Activated T-helper 2 cell treated with anti-CD3 and anti-CD28 coated beads, Interferon-gamma antibody, Interleukin-2, Interleukin-4, amounts not matched to agents 10 μg/mL and 5 μg/mL and 100 μg/mL, durations not matched to agents 14 hours and 24 hours and 36 hours (primary cell): ENCODE results near the gene C10orf90. TPM values are rescaled to one million over a fixed set of nuclear protein-coding genes. Genes with fewer than 3 reads are reported as not detected.

Experiments
- DNase-seq: peaks from one replicate; pipeline ENCODE4 v3.0.0; 2021; ENCODE audit warnings: low spot score
- H3K27ac Mint-ChIP-seq: one replicate; pipeline ENCODE4 v1.8.0; 2021; ENCODE audit warnings: mixed read lengths
- H3K27me3 Mint-ChIP-seq: one replicate; pipeline ENCODE4 v1.8.0; 2021; ENCODE audit warnings: low read depth, mixed read lengths
- H3K36me3 Mint-ChIP-seq: one replicate; pipeline ENCODE4 v1.8.0; 2021; ENCODE audit warnings: low read depth, mixed read lengths
- H3K4me1 Mint-ChIP-seq: one replicate; pipeline ENCODE4 v1.8.0; 2021; ENCODE audit warnings: low read depth, mixed read lengths
- H3K4me3 Mint-ChIP-seq: one replicate; pipeline ENCODE4 v1.8.0; 2021; ENCODE audit warnings: low read depth, mild to moderate bottlenecking, moderate library complexity, mixed read lengths
- H3K9me3 Mint-ChIP-seq: one replicate; pipeline ENCODE4 v1.8.0; 2021; ENCODE audit warnings: mixed read lengths
- intact Hi-C: fragments of 100-400 bp; cut with micrococcal nuclease; formaldehyde crosslinking; loops from one replicate; pipeline ENCODE4 v1.15.1; 2023
- total RNA-seq: library from RNA; stranded (reverse); gene quantifications from 2 replicates; pipeline ENCODE4 v1.2.3, GENCODE V29; 2022

The C10orf90 gene
- total RNA-seq, 1 donor from 2014 or later = not detected

DNA sequence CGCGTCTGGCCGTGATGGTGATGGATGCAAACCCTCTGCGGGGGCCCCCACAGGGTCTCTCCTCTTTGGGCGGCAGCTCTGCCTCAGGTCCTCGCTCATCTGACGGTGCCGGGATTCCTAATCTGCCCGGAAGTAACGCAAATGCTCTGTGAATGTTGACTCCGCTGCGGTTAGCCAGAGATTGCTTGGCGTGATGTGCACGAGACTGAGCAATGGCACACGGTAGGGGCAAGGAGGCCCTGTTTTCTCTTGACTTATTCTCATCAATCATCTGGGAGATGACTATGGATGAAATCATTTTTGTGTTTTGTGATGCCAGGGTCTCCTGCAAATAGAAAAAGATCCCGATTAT lies 165.8 kb downstream of the C10orf90 start:
- no peak overlapping the region for H3K4me3 Mint-ChIP-seq
- no peaks in the 10 kb centered on the region for H3K36me3 Mint-ChIP-seq
- H3K4me1 Mint-ChIP-seq = no peaks in the 10 kb centered on the region
- no peaks in the 10 kb centered on the region for H3K9me3 Mint-ChIP-seq
- intact Hi-C loops = no loop called here
- no peaks in the 10 kb centered on the region for H3K27me3 Mint-ChIP-seq
- no peak for DNase-seq
- H3K27ac Mint-ChIP-seq = no peak overlapping the region

- intact Hi-C loops = no loop called here
- Mint-ChIP-seq H3K4me1 (no peaks in the 10 kb centered on the region), H3K27me3 (no peaks in the 10 kb centered on the region), H3K9me3 (no peaks in the 10 kb centered on the region), H3K27ac (no peak overlapping the region), H3K4me3 (no peak overlapping the region), H3K36me3 (no peaks in the 10 kb centered on the region)
- no peak for DNase-seq
These were observed 166.3 kb downstream of the C10orf90 start for GRCh38 chr10:126504063-126504760.

- Mint-ChIP-seq H3K9me3 (no peaks in the 10 kb centered on the region), H3K36me3 (no peaks in the 10 kb centered on the region), H3K27ac (no peak overlapping the region), H3K4me3 (no peak overlapping the region), H3K4me1 (no peaks in the 10 kb centered on the region), H3K27me3 (no peaks in the 10 kb centered on the region)
- intact Hi-C loops = no loop called here
- DNase-seq = no peak
These were observed 167.0 kb downstream of the C10orf90 start for GRCh38 chr10:126503392-126504062.

GRCh38 chr10:126502441-126502840 lies 168.1 kb downstream of the C10orf90 start:
- no peaks in the 10 kb centered on the region for H3K36me3 Mint-ChIP-seq
- no peak overlapping the region for H3K27ac Mint-ChIP-seq
- no peak overlapping the region for H3K4me3 Mint-ChIP-seq
- no peaks in the 10 kb centered on the region for H3K9me3 Mint-ChIP-seq
- no peaks in the 10 kb centered on the region for H3K4me1 Mint-ChIP-seq
- intact Hi-C loops = no loop called here
- no peaks in the 10 kb centered on the region for H3K27me3 Mint-ChIP-seq
- DNase-seq = no peak

DNA sequence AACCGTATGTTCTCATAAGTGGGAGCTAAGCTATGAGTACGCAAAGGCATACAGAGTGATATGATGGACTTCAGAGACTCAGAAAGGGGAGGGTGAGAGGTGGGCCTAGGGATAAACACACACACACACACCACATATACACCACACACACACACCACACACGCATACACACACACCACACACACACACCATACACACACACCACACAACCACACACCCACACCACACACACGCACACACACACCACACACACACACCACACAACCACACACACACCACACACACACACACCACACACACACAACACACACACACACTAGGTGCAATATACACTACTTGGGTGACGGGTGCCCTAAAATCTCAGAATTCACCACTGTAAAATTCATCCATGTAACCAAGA lies 168.7 kb downstream of the C10orf90 start:
- Mint-ChIP-seq H3K4me3 (no peak overlapping the region), H3K36me3 (no peaks in the 10 kb centered on the region), H3K27me3 (no peaks in the 10 kb centered on the region), H3K27ac (no peak overlapping the region), H3K9me3 (no peaks in the 10 kb centered on the region), H3K4me1 (no peaks in the 10 kb centered on the region)
- intact Hi-C loops = no loop called here
- no peak for DNase-seq

DNA sequence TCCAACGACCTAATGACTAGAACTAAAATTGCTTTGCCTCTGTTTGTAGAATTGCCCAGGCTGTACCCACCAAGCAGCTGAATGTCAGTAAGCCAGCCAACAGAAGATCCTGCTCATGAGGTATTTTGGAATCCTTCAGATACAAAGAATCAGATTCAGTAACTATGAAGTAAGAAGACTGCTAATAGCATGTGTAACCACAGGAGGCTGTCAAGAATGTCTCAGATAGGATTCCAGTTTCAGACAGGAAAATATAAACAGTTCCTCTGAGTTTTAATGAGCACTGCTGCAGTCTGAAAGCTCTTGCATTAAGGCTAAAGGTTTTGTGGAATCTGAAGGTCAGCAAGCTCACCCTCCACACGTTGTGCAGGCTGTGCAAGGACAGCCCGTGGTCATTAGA lies 169.6 kb downstream of the C10orf90 start:
- intact Hi-C loops = no loop called here
- Mint-ChIP-seq H3K4me3 (no peak overlapping the region), H3K36me3 (no peaks in the 10 kb centered on the region), H3K4me1 (no peaks in the 10 kb centered on the region), H3K27ac (no peak overlapping the region), H3K27me3 (no peaks in the 10 kb centered on the region), H3K9me3 (no peaks in the 10 kb centered on the region)
- DNase-seq = no peak

GRCh38 chr10:126500185-126500584 lies 170.3 kb downstream of the C10orf90 start:
- Mint-ChIP-seq H3K4me3 (no peak overlapping the region), H3K4me1 (no peaks in the 10 kb centered on the region), H3K36me3 (no peaks in the 10 kb centered on the region), H3K9me3 (no peaks in the 10 kb centered on the region), H3K27ac (no peak overlapping the region), H3K27me3 (no peaks in the 10 kb centered on the region)
- intact Hi-C loops = no loop called here
- DNase-seq = no peak

DNA sequence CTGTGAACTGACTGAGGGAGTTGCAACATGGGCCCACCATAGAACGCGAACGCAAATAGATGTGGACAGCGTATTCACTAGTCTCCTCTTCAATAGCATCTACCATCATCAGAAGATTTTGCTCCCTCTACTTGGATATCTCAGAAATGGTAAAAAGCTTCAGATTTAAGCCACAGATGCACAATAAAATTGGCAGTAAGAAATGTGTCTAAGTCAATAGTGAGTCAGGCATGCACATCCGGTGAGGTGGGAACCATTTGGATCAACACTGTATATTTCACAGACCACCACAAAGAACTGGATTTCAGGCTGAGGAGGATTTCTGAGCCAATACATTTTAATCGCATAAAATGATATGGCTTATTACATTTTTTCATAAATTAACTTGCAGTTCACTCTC lies 170.7 kb downstream of the C10orf90 start:
- Mint-ChIP-seq H3K4me1 (no peaks in the 10 kb centered on the region), H3K4me3 (no peak overlapping the region), H3K9me3 (no peaks in the 10 kb centered on the region), H3K36me3 (no peaks in the 10 kb centered on the region), H3K27me3 (no peaks in the 10 kb centered on the region), H3K27ac (no peak overlapping the region)
- no peak for DNase-seq
- intact Hi-C loops = no loop called here

GRCh38 chr10:126497672-126498071 lies 172.8 kb downstream of the C10orf90 start:
- Mint-ChIP-seq H3K27ac (no peak overlapping the region), H3K27me3 (no peaks in the 10 kb centered on the region)
- intact Hi-C loops = no loop called here

DNA sequence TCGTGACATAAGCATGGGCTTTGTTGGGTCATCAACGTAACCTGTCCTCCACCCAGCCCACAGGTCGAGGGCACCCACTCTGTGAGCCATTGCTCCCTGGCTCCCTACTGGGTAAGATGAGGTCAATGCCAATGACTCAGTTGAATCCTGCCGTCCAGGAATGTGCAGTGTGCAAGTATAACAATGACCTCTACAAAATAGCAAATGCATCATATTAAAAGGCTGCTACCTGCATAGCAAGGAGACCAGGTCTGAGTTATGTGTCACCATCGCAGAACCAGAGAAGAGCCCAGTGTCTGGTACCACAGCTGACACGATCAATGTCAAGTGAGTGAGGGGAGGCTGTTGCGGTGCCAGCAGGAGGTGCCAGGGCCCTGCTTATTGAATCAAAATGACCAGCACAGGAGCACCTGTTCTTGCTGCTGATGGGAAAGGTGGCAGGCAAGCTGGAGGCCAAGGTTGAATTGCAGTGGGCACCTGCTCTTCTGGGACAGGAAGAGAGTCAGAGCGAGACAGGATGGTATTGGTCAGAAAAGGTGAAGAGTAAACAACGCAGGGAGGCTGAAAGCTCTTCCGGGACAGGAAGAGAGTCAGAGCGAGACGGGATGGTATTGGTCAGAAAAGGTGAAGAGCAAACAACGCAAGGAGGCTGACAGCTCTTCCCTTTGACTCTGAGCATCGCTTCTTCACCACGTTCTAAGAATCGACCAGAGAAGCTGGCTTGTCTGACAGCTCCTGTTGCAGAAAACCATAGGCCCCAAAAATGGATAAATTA lies 173.5 kb downstream of the C10orf90 start:
- H3K27me3 Mint-ChIP-seq = no peaks in the 10 kb centered on the region
- H3K27ac Mint-ChIP-seq = no peak overlapping the region
- no peak for DNase-seq
- H3K4me1 Mint-ChIP-seq = no peaks in the 10 kb centered on the region
- H3K4me3 Mint-ChIP-seq = no peak overlapping the region
- H3K36me3 Mint-ChIP-seq = no peaks in the 10 kb centered on the region
- no peaks in the 10 kb centered on the region for H3K9me3 Mint-ChIP-seq
- intact Hi-C loops = no loop called here

More at GRCh38 chr10:126497672-126498071, 172.8 kb downstream of the C10orf90 start:
- Mint-ChIP-seq H3K36me3 (no peaks in the 10 kb centered on the region), H3K4me3 (no peak overlapping the region), H3K4me1 (no peaks in the 10 kb centered on the region), H3K9me3 (no peaks in the 10 kb centered on the region)
- DNase-seq = no peak

GRCh38 chr10:126491476-126491875 lies 179.0 kb downstream of the C10orf90 start:
- no peaks in the 10 kb centered on the region for H3K27me3 Mint-ChIP-seq
- no peaks in the 10 kb centered on the region for H3K9me3 Mint-ChIP-seq
- no peak overlapping the region for H3K4me3 Mint-ChIP-seq
- intact Hi-C loops = no loop called here
- H3K27ac Mint-ChIP-seq = no peak overlapping the region
- H3K36me3 Mint-ChIP-seq = no peaks in the 10 kb centered on the region
- DNase-seq = no peak
- no peaks in the 10 kb centered on the region for H3K4me1 Mint-ChIP-seq

DNA sequence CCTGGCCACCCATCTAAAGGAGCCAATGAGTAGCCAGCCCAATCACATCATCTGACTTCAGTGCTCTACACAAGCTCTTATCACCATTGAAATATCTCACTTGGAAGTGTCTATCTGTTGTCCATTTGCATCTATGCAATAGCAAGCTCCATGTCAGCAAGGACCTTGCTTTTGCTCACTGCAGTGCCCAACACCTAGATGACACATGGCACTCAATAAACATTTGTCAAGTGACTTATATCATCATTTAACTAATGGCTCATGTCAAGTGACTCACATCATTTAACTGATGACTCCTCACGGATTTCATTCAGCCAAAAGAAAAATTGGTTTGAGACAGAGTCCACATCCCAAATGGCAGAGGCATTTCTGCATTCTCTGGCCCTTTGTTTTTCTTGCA lies 189.3 kb downstream of the C10orf90 start:
- Mint-ChIP-seq H3K9me3 (peaks cover 3% of the 10 kb centered on the region), H3K4me1 (no peaks in the 10 kb centered on the region), H3K36me3 (no peaks in the 10 kb centered on the region), H3K4me3 (no peak overlapping the region), H3K27ac (no peak overlapping the region), H3K27me3 (no peaks in the 10 kb centered on the region)
- intact Hi-C loops = no loop called here
- no peak for DNase-seq

DNA sequence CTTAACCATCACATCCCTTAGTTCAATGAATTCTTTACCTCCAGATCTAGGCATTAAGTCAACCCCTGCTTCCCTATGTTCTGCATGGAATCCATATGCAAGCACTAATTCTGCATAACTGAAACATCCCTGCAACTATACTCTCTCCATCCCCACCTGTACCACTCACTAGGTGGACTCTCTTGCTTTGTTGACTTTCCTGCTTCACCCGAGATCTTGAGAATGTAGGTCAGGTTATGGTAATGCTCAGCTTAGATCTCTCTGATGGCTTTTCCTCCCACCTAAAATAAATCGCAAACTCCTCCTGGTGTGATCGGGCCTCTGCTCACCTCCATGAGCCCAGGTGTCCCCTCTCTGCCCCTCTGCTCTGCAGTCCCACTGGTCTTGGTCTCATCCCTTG lies 189.8 kb downstream of the C10orf90 start:
- H3K4me3 Mint-ChIP-seq = no peak overlapping the region
- no peaks in the 10 kb centered on the region for H3K4me1 Mint-ChIP-seq
- DNase-seq = no peak
- no peak overlapping the region for H3K27ac Mint-ChIP-seq
- no peaks in the 10 kb centered on the region for H3K27me3 Mint-ChIP-seq
- H3K36me3 Mint-ChIP-seq = no peaks in the 10 kb centered on the region
- peaks cover 3% of the 10 kb centered on the region for H3K9me3 Mint-ChIP-seq
- intact Hi-C loops = no loop called here
